Calu3 (cell line): ENCODE measurements around the gene PRKAG2. TPM values are rescaled to one million over a fixed set of nuclear protein-coding genes. Genes with fewer than 3 reads are reported as not detected.

ENCODE experiments used
- BruUV-seq: library from RNA; stranded (reverse); fragments of 400-500 nt; replicated peaks from 2 replicates; lab custom pipeline; 2021; lab: Mats Ljungman, UMichigan
- CTCF ChIA-PET: fragments of 300-600 bp; sonication (Branson Sonifier 250); formaldehyde crosslinking; loops from one replicate; lab custom pipeline; 2022; ENCODE audit warnings: antibody characterized with exemption; lab: Charles Lee
- DNase-seq: peaks from one replicate; pipeline ENCODE4 v3.0.0; 2022
- H3K27ac Mint-ChIP-seq: one replicate; pipeline ENCODE4 v1.8.0; 2022; ENCODE audit warnings: mixed read lengths; ENCODE audit not compliant: unreplicated experiment
- H3K27me3 Mint-ChIP-seq: one replicate; pipeline ENCODE4 v1.8.0; 2022; ENCODE audit warnings: mixed read lengths; ENCODE audit not compliant: unreplicated experiment
- H3K36me3 Mint-ChIP-seq: one replicate; pipeline ENCODE4 v1.8.0; 2022; ENCODE audit warnings: mild to moderate bottlenecking, moderate library complexity, mixed read lengths; ENCODE audit not compliant: insufficient read depth, unreplicated experiment
- H3K4me1 Mint-ChIP-seq: one replicate; pipeline ENCODE4 v1.8.0; 2022; ENCODE audit warnings: mild to moderate bottlenecking, low read depth, mixed read lengths; ENCODE audit not compliant: unreplicated experiment
- H3K4me3 Mint-ChIP-seq: one replicate; pipeline ENCODE4 v1.8.0; 2022; ENCODE audit warnings: mild to moderate bottlenecking, low read depth, moderate library complexity, mixed read lengths; ENCODE audit not compliant: unreplicated experiment
- H3K9me3 Mint-ChIP-seq: one replicate; pipeline ENCODE4 v1.8.0; 2022; ENCODE audit warnings: low read depth, mixed read lengths; ENCODE audit not compliant: unreplicated experiment
- CTCF ChIP-seq: fragments of 200-600 bp; IDR thresholded peaks from one replicate; pipeline ENCODE4 v1.8.0; 2022; ENCODE audit warnings: antibody characterized with exemption; ENCODE audit not compliant: unreplicated experiment
- intact Hi-C: fragments of 100-400 bp; cut with micrococcal nuclease; formaldehyde crosslinking; loops from one replicate; pipeline ENCODE4 v1.10.0; 2022; ENCODE audit not compliant: unreplicated experiment
- total RNA-seq: library from RNA; stranded (reverse); gene quantifications from 2 replicates; pipeline ENCODE4 v1.2.3, GENCODE V29; 2022

PRKAG2 gene
- total RNA-seq, 1 experiment from 2014 or later = 22.4 TPM

GRCh38 chr7:151630851-151631569 is 245.9 kb downstream of the PRKAG2 start:
- TF ChIP-seq CTCF = no peak
- Mint-ChIP-seq H3K27me3 (no peaks in the 10 kb centered on the region), H3K9me3 (peaks cover 3% of the 10 kb centered on the region), H3K36me3 (peaks cover 17% of the 10 kb centered on the region), H3K4me1 (peaks cover 20% of the 10 kb centered on the region), H3K27ac (peak overlapping the region; percentile 83), H3K4me3 (peak overlapping the region; percentile 78)
- intact Hi-C loops = no loop called here
- TSS peak; percentile 67 for BruUV-seq
- CTCF ChIA-PET = interaction anchor here (1.0 to 1.7 kb wide), 5 partner anchors 59 to 165 kb away, joined by 3 to 7 read pairs (median 3); no protein-coding TSS in a partner anchor
- no peak for DNase-seq

- no peak overlapping the region for H3K27ac Mint-ChIP-seq
- intact Hi-C loops = no loop called here
- no peaks in the 10 kb centered on the region for H3K27me3 Mint-ChIP-seq
- no peak for DNase-seq
- peak overlapping the region; percentile 78 for H3K4me3 Mint-ChIP-seq
- CTCF ChIA-PET = interaction anchor here (1.4 to 1.7 kb wide), 2 partner anchors 59 to 106 kb away, joined by 5 to 7 read pairs; no protein-coding TSS in a partner anchor
- TF ChIP-seq CTCF = no peak
- peaks cover 3% of the 10 kb centered on the region for H3K9me3 Mint-ChIP-seq
- H3K36me3 Mint-ChIP-seq = peaks cover 17% of the 10 kb centered on the region
- H3K4me1 Mint-ChIP-seq = peaks cover 27% of the 10 kb centered on the region
- BruUV-seq = no TSS peak
Measured at GRCh38 chr7:151630358-151630757, 246.6 kb downstream of the PRKAG2 start.

GRCh38 chr7:151629713-151630272 is 247.1 kb downstream of the PRKAG2 start:
- intact Hi-C loops = no loop called here
- no TSS peak for BruUV-seq
- Mint-ChIP-seq H3K4me3 (no peak overlapping the region), H3K9me3 (peaks cover 3% of the 10 kb centered on the region), H3K27me3 (no peaks in the 10 kb centered on the region), H3K36me3 (peaks cover 17% of the 10 kb centered on the region), H3K4me1 (peaks cover 32% of the 10 kb centered on the region), H3K27ac (no peak overlapping the region)
- CTCF ChIA-PET = no interaction called here
- TF ChIP-seq CTCF = no peak
- no peak for DNase-seq

- Mint-ChIP-seq H3K36me3 (peaks cover 21% of the 10 kb centered on the region), H3K4me3 (no peak overlapping the region)
Measured at GRCh38 chr7:151628846-151629604, 247.9 kb downstream of the PRKAG2 start.

More at GRCh38 chr7:151628846-151629604, 247.9 kb downstream of the PRKAG2 start:
- DNase-seq = no peak
- no TSS peak for BruUV-seq
- no peak for TF ChIP-seq CTCF
- Mint-ChIP-seq H3K9me3 (peaks cover 3% of the 10 kb centered on the region), H3K4me1 (peaks cover 40% of the 10 kb centered on the region), H3K27me3 (no peaks in the 10 kb centered on the region), H3K27ac (no peak overlapping the region)
- CTCF ChIA-PET = no interaction called here
- intact Hi-C loops = no loop called here
